ENCODE data around the gene NDUFS1. TPM values are rescaled to one million over a fixed set of nuclear protein-coding genes. Genes with fewer than 3 reads are reported as not detected.

The NDUFS1 gene
- total and polyA plus RNA-seq, 2 of the 4 experiments (the other 2 are of a cell fraction), result 72.1 to 118 TPM

DNA sequence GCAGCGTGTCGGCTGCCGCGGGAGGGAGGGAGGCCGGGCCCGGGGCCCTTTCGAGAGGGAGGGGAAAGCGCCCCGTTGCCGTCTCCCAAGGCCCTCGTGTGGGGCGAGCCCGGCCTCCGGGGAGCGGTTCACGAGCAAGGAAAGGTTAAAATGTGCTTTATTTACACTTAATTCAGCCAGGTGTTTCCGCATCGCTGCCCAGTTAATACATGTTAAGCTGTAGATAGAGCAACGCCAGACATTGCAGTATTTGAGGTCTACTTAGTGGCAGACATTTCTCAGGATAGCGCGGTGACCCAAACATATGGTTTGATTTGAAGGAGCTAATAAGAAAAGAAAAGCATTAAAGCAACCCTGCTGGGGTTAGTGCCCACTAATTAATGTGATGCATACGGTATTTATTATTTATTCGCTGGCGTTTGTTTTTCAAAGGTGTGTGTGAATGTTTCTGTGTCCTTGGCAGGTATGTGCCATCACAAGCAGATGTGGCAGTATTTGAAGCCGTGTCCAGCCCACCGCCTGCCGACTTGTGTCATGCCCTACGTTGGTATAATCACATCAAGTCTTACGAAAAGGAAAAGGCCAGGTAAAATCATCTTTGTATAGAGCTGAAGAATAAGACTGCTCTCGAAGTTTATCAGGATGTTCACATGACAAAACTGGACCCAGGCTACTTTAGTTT lies 1.0 kb upstream of the NDUFS1 start:
- Histone ChIP-seq H3K9ac (ENCODE audit: low read depth, low read length) (peak overlapping the region; percentile 74), H3K4me3 (ENCODE audit: insufficient read depth, low read depth, low read length) (peak overlapping the region; percentile 60), H3K4me1 (ENCODE audit: control insufficient read depth, insufficient read depth, low read length) (peaks cover 2% of the 10 kb centered on the region), H3K27me3 (ENCODE audit: control insufficient read depth, insufficient read depth, low read length) (no peaks in the 10 kb centered on the region), H3K79me1 (ENCODE audit: low read depth in 1 of 2, low read length in 2 of 2) (peaks cover 18 to 49% of the 10 kb centered on the region in 2 experiments), H3K4ac (ENCODE audit: low read depth, low read length) (peak overlapping the region; percentile 97), H4K5ac (ENCODE audit: low read depth, low read length) (peak overlapping the region; percentile 54), H2BK15ac (ENCODE audit: low read depth, low read length) (no peak overlapping the region), H3K9me1 (ENCODE audit: insufficient read depth, low read length) (no peaks in the 10 kb centered on the region), H3K9me3 (ENCODE audit: control insufficient read depth, insufficient read depth, low read length) (no peaks in the 10 kb centered on the region), H4K8ac (ENCODE audit: low read depth in 2 of 2, low read length in 2 of 2) (peak overlapping the region; percentile 91 to 95), H2BK20ac (ENCODE audit: low read depth, low read length) (no peak overlapping the region), H3K23ac (ENCODE audit: low read depth, low read length) (peak overlapping the region; percentile 99), H3K36me3 (ENCODE audit: control insufficient read depth, insufficient read depth, low read length) (peaks cover 17% of the 10 kb centered on the region), H2AFZ (replicated peaks; ENCODE audit: low read length, poor library complexity) (peak overlapping the region; percentile 93), H3K14ac (replicated peaks; ENCODE audit: low read depth, low read length) (peak overlapping the region; percentile 99), H2AK5ac (ENCODE audit: low read depth, low read length) (peak overlapping the region; percentile 57; the same call in 1 of the 2 replicates), H3K4me2 (ENCODE audit: low read depth, low read length) (peak overlapping the region; percentile 80), H4K91ac (ENCODE audit: insufficient read depth, low read depth, low read length) (peak overlapping the region; percentile 86), H3K18ac (ENCODE audit: low read depth, low read length) (peak overlapping the region; percentile 55; the same call in 1 of the 2 replicates), H2BK5ac (ENCODE audit: low read depth, low read length, poor library complexity, severe bottlenecking) (peak overlapping the region; percentile 65), H2BK120ac (ENCODE audit: low read depth, low read length) (no peak overlapping the region; the same call in 1 of the 2 replicates), H4K20me1 (ENCODE audit: insufficient read depth, low read length) (peaks cover 9% of the 10 kb centered on the region; the same call in 1 of the 2 replicates), H3K27ac (ENCODE audit: insufficient read depth, low read length) (peak overlapping the region; percentile 73), H2AK9ac (replicated peaks; ENCODE audit: low read depth, low read length, poor library complexity) (peak overlapping the region; percentile 91), H3K56ac (ENCODE audit: extremely low read depth, insufficient read depth, low read length) (peak overlapping the region; percentile 81)
- ATAC-seq (ENCODE audit: low read depth) (no peak; the same call in 1 of the 2 replicates), DNase-seq (peak; percentile 38)
- intact Hi-C loops (cut with micrococcal nuclease), result no loop called here
- TF ChIP-seq RAD21 (IDR thresholded peaks at IDR 0.05; ENCODE audit: low read length) (no peak), MAZ (IDR thresholded peaks at IDR 0.05; ENCODE audit: borderline replicate concordance, low read depth, low read length) (no peak), BHLHE40 (IDR thresholded peaks at IDR 0.05; ENCODE audit: low read depth, low read length) (no peak), RFX5 (IDR thresholded peaks at IDR 0.05; ENCODE audit: low read depth, low read length) (no peak), POLR2A (IDR thresholded peaks at IDR 0.05; ENCODE audit: low read depth, low read length) (no peak), MXI1 (IDR thresholded peaks at IDR 0.05; ENCODE audit: borderline replicate concordance, low read depth, low read length) (no peak), FOS (IDR thresholded peaks at IDR 0.05; ENCODE audit: low read depth, low read length) (no peak)
- TF ChIP-seq, protein P1, sequence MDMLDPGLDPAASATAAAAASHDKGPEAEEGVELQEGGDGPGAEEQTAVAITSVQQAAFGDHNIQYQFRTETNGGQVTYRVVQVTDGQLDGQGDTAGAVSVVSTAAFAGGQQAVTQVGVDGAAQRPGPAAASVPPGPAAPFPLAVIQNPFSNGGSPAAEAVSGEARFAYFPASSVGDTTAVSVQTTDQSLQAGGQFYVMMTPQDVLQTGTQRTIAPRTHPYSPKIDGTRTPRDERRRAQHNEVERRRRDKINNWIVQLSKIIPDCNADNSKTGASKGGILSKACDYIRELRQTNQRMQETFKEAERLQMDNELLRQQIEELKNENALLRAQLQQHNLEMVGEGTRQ (IDR thresholded peaks at IDR 0.05; ENCODE audit: low read depth, low read length), result no peak
- TF ChIP-seq, protein P2, sequence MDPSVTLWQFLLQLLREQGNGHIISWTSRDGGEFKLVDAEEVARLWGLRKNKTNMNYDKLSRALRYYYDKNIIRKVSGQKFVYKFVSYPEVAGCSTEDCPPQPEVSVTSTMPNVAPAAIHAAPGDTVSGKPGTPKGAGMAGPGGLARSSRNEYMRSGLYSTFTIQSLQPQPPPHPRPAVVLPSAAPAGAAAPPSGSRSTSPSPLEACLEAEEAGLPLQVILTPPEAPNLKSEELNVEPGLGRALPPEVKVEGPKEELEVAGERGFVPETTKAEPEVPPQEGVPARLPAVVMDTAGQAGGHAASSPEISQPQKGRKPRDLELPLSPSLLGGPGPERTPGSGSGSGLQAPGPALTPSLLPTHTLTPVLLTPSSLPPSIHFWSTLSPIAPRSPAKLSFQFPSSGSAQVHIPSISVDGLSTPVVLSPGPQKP (IDR thresholded peaks at IDR 0.05; ENCODE audit: borderline replicate concordance, low read depth, low read length), result no peak
- WGBS, 2 experiments (ENCODE audit: extremely low coverage in 2 of 2, insufficient read length in 1 of 2), result 13% methylated on average over 6 of the region's 30 CpGs; no CpG with 5 or more reads in 1 of the 2 experiments
- in situ Hi-C loops (cut with MboI; ENCODE audit: low sequenced_read_pairs), result loop anchor here (10.0 kb wide), 1 partner anchor 105 kb away; no protein-coding TSS in a partner anchor
- ChIA-PET CTCF (no interaction called here), POLR2A (ENCODE audit: unreplicated experiment) (interaction anchor here (0.6 kb wide), 1 partner anchor 132 kb away, joined by 6 read pairs; no protein-coding TSS in a partner anchor)
- dilution Hi-C loops (cut with HindIII; ENCODE audit: low sequenced_read_pairs, unreplicated experiment), result no loop called here
- BruUV-seq (replicated peaks), result TSS peak; percentile 84

Measured in IMR-90 (cell line).